K562 (cell line): Measurements from ENCODE around the gene ABHD16A. TPM values are rescaled to one million over a fixed set of nuclear protein-coding genes. Genes with fewer than 3 reads are reported as not detected.

Experiments used
- CHD4 ChIP-seq: fragments of 200-600 bp; sonication (generic); IDR thresholded peaks from 3 replicates; pipeline ENCODE4 v1.6.1; 2012; ENCODE audit warnings: low read depth, mild to moderate bottlenecking, mixed read lengths, low read length, inconsistent platforms; ENCODE audit not compliant: insufficient read depth, insufficient replicate concordance, poor library complexity, severe bottlenecking
- CSDE1 ChIP-seq, 2 experiments: fragments of 450-650 bp; IDR thresholded peaks; 2 replicates each; pipeline ENCODE4 v1.6.1; 2016; ENCODE audit warnings: mild to moderate bottlenecking in 1 of 2
- DMBX1 ChIP-seq: fragments of 250-450 bp; sonication (Bioruptor Pico); IDR thresholded peaks from 2 replicates; pipeline ENCODE4 v1.8.0; 2022; ENCODE audit warnings: inconsistent platforms, mild to moderate bottlenecking, moderate library complexity, borderline replicate concordance
- HMG20B ChIP-seq: fragments of 250-450 bp; sonication (Bioruptor Pico); IDR thresholded peaks from 2 replicates; pipeline ENCODE4 v1.5.0; 2021; ENCODE audit warnings: mild to moderate bottlenecking
- HNRNPUL1 ChIP-seq: fragments of 200-400 bp; formaldehyde crosslinking; IDR thresholded peaks from 2 replicates; pipeline ENCODE4 v1.6.1; 2017; ENCODE audit warnings: low read length
- JUNB ChIP-seq: fragments of 450-650 bp; formaldehyde crosslinking; conservative IDR thresholded peaks from 2 replicates; pipeline ENCODE4 v1.4.0; 2020; ENCODE audit warnings: mild to moderate bottlenecking
- MXI1 ChIP-seq: IDR thresholded peaks from 2 replicates; pipeline ENCODE4 v1.6.1; 2011; ENCODE audit warnings: low read depth, mild to moderate bottlenecking, improper control_type of control experiment, low read length
- PPARD ChIP-seq: fragments of 250-450 bp; sonication (Bioruptor Pico); IDR thresholded peaks from 2 replicates; pipeline ENCODE4 v1.8.0; 2022; ENCODE audit warnings: inconsistent platforms, mild to moderate bottlenecking, moderate library complexity
- PTBP1 ChIP-seq: fragments of 200-400 bp; formaldehyde crosslinking; IDR thresholded peaks from 2 replicates; pipeline ENCODE4 v1.6.1; 2017; ENCODE audit warnings: low read depth, low read length
- RAD51 ChIP-seq: fragments of 450-650 bp; IDR thresholded peaks from 2 replicates; pipeline ENCODE4 v1.7.1; 2016; ENCODE audit warnings: low read depth, mild to moderate bottlenecking, borderline replicate concordance
- RBM39 ChIP-seq: fragments of 200-400 bp; formaldehyde crosslinking; optimal IDR thresholded peaks from 2 replicates; pipeline ENCODE3; 2018; ENCODE audit warnings: low read depth, low read length
- SAP30 ChIP-seq: fragments of 200-600 bp; sonication (generic); IDR thresholded peaks from 2 replicates; pipeline ENCODE4 v1.6.1; 2012; ENCODE audit warnings: borderline replicate concordance, low read depth, mild to moderate bottlenecking, moderate library complexity, low read length, control low read depth, inconsistent platforms; ENCODE audit not compliant: insufficient read depth, poor library complexity, severe bottlenecking
- SMARCA5 ChIP-seq: fragments of 450-650 bp; IDR thresholded peaks from 2 replicates; pipeline ENCODE4 v1.6.1; 2016
- SREBF1 ChIP-seq: fragments of 150-350 bp; IDR thresholded peaks from 2 replicates; pipeline ENCODE4 v1.6.1; 2014; ENCODE audit warnings: antibody characterized with exemption, low read depth, low read length, borderline replicate concordance
- ZNF253 ChIP-seq: fragments of 250-450 bp; sonication (Bioruptor Pico); conservative IDR thresholded peaks from 2 replicates; pipeline ENCODE4 v1.6.1; 2021; ENCODE audit warnings: mild to moderate bottlenecking
- polyA plus RNA-seq, 8 experiments: library from polyadenylated mRNA; depleted of rRNA in 4 of 8; stranded (reverse) in 5 of 8; unstranded in 3 of 8; fragments of >200 nt; fragmentation: Nextera tagmentation in 2 of 8; fragmentation: Illumina TruSeq in 1 of 8; extraction: Ambion mirVana in 2 of 8; extraction: Trizol in 1 of 8; gene quantifications; 2 replicates each; pipeline versions ENCODE4 v1.2.1 to v1.2.3, GENCODE V29; 2011 to 2014; ENCODE audit warnings: inconsistent platforms in 1 of 8, missing spikeins in 1 of 8
- total RNA-seq, 7 experiments: library from RNA; depleted of rRNA in 6 of 7; stranded (reverse); fragments of >200 nt in 6 of 7; fragmentation: Illumina TruSeq in 2 of 7; extraction: Trizol in 2 of 7; gene quantifications; 2 replicates each; pipeline versions ENCODE4 v1.2.1 to v1.2.3, GENCODE V29; 2011 to 2021; ENCODE audit warnings: low replicate concordance in 1 of 7
- TF ChIP-seq, protein P1 (sequence below): sonication (generic); formaldehyde crosslinking; IDR thresholded peaks from 2 replicates; pipeline ENCODE4 v1.8.0; 2022; ENCODE audit warnings: mild to moderate bottlenecking, low read depth, missing genetic modification reagents
- TF ChIP-seq, protein P2 (sequence below): fragments of 250-450 bp; sonication (Bioruptor Pico); IDR thresholded peaks from 2 replicates; pipeline ENCODE4 v1.5.0; 2021; ENCODE audit warnings: mild to moderate bottlenecking, moderate library complexity
- TF ChIP-seq, protein P3 (sequence below): sonication (generic); formaldehyde crosslinking; IDR thresholded peaks from 2 replicates; pipeline ENCODE4 v1.8.1; 2023; ENCODE audit warnings: mild to moderate bottlenecking, missing genetic modification reagents
- TF ChIP-seq, protein P4 (sequence below): fragments of 450-650 bp; IDR thresholded peaks from 2 replicates; pipeline ENCODE4 v1.6.1; 2018; ENCODE audit warnings: mild to moderate bottlenecking, low read depth; ENCODE audit not compliant: partially characterized antibody

The ABHD16A gene
- total and polyA plus RNA-seq, 9 of the 15 experiments (the other 6 are each of a cell fraction or from before 2014, with no cell fraction given): 25.8 to 120 (median 81.6) TPM

DNA sequence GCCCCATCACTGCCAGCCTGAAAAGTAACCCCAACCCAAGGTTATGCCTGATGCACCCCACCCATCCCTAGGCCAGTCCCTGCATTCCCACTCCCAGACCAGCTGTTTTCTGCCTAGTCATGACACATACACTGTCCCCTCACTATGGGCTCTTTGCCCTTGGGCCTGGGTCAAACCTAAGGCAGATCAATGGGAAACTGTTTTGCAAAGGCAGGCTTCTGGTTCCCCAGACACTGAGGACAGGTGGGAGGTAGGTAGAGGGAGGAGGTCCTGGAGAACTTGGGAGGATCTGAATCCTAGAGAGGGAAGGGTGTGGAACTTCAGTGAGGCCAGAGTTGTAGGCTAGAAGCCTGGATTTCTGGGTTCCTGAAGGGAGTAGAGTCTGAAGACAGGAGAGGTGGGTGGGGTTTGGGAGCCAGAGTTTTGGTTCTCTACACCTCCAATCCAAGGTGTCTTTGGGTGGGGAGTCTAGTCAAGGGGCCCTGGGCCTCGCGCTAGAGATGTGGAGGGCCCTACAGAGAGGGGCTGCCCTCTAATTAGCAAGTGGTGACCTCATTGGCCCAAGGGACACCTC is 31.2 kb upstream of the ABHD16A start (continued):
- TF ChIP-seq, protein P1, sequence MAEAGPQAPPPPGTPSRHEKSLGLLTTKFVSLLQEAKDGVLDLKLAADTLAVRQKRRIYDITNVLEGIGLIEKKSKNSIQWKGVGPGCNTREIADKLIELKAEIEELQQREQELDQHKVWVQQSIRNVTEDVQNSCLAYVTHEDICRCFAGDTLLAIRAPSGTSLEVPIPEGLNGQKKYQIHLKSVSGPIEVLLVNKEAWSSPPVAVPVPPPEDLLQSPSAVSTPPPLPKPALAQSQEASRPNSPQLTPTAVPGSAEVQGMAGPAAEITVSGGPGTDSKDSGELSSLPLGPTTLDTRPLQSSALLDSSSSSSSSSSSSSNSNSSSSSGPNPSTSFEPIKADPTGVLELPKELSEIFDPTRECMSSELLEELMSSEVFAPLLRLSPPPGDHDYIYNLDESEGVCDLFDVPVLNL (CRISPR knock-in tag): no peak; the same call in 1 of the 2 replicates
- TF ChIP-seq JUNB (CRISPR knock-in tag): peak; percentile 79; the same call in 1 of the 2 replicates
- no peak for TF ChIP-seq PTBP1
- TF ChIP-seq SREBF1: no peak
- TF ChIP-seq, protein P2, sequence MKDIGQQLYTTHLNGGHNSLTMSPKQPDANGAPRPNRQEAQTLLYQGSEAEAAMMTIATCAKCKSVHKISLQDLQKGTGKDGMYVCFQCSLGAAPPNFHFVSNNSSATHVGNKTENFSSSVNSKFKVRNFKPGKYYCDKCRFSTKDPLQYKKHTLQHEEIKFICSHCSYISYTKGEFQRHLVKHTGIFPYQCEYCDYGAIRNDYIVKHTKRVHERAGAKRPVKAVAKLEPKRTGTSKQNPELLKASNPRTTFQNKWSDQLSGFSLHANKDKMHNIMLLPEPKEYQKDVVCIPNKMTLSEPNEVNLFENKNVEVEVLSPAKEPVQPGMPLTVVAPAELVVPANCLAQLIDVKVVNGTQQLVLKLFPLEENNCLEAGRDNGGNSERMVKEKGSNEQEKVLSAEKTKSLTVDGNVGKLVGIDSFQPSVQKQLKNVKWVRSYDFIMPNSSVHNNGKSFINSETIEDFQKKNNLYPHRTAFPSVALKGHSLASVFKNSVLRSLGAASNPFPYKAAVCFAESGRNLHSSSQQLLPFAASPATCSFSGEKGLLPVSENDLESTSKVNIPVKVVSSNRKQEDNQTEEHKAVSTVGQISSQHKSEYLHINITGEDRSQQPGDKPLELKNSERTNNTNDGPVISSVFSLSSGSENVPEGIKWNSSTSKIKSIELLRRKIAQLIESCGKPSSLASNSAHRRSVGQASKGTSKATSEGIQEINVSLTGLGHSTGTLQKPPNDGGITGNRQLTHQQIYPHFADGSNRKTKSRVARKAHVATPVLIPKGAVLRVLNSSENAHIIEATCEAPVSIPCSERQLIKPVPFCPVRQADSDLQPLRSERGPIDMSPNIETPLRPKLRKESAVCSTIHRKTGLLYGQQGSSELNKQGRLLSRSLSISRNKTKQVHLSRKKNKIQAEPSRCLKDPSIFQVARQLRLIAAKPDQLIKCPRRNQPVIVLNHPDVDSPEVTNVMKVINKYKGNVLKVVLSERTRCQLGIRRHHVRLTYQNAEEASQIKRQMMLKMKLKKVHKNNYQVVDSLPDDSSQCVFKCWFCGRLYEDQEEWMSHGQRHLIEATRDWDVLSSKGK (CRISPR knock-in tag): 0 out of 2 replicates have a peak, but pooled peaks have one; percentile 12
- peak; percentile 66 for TF ChIP-seq DMBX1
- TF ChIP-seq, protein P3, sequence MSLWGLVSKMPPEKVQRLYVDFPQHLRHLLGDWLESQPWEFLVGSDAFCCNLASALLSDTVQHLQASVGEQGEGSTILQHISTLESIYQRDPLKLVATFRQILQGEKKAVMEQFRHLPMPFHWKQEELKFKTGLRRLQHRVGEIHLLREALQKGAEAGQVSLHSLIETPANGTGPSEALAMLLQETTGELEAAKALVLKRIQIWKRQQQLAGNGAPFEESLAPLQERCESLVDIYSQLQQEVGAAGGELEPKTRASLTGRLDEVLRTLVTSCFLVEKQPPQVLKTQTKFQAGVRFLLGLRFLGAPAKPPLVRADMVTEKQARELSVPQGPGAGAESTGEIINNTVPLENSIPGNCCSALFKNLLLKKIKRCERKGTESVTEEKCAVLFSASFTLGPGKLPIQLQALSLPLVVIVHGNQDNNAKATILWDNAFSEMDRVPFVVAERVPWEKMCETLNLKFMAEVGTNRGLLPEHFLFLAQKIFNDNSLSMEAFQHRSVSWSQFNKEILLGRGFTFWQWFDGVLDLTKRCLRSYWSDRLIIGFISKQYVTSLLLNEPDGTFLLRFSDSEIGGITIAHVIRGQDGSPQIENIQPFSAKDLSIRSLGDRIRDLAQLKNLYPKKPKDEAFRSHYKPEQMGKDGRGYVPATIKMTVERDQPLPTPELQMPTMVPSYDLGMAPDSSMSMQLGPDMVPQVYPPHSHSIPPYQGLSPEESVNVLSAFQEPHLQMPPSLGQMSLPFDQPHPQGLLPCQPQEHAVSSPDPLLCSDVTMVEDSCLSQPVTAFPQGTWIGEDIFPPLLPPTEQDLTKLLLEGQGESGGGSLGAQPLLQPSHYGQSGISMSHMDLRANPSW (CRISPR knock-in tag): no peak; the same call in 1 of the 2 replicates
- peak in 1 of 2 experiments; percentile 34; a peak in 1 of 4 replicates for TF ChIP-seq CSDE1 (IDR thresholded peaks at IDR 0.05)
- TF ChIP-seq, protein P4, sequence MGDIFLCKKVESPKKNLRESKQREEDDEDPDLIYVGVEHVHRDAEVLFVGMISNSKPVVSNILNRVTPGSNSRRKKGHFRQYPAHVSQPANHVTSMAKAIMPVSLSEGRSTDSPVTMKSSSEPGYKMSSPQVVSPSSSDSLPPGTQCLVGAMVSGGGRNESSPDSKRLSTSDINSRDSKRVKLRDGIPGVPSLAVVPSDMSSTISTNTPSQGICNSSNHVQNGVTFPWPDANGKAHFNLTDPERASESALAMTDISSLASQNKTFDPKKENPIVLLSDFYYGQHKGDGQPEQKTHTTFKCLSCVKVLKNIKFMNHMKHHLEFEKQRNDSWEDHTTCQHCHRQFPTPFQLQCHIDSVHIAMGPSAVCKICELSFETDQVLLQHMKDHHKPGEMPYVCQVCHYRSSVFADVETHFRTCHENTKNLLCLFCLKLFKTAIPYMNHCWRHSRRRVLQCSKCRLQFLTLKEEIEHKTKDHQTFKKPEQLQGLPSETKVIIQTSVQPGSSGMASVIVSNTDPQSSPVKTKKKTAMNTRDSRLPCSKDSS: peak; percentile 38
- TF ChIP-seq SMARCA5: peak; percentile 44; the same call in 1 of the 2 replicates
- TF ChIP-seq HNRNPUL1: 0 out of 2 replicates have a peak, but pooled peaks have one; percentile 28
- no peak for TF ChIP-seq ZNF253 (CRISPR knock-in tag)
- TF ChIP-seq HMG20B (CRISPR knock-in tag): no peak
- no peak for TF ChIP-seq MXI1
- no peak for TF ChIP-seq SAP30
- peak; percentile 82 for TF ChIP-seq CHD4
- TF ChIP-seq RBM39: peak; percentile 66
- TF ChIP-seq PPARD (CRISPR knock-in tag): no peak
- no peak for TF ChIP-seq RAD51
